GM21723 (cell line): ENCODE data around the gene ARAP1.

Experiments
- ATAC-seq: cut with Tn5 transposase; IDR thresholded peaks from one replicate; pipeline ENCODE4 v1.9.1; 2021; ENCODE audit warnings: mild to moderate bottlenecking, moderate library complexity; ENCODE audit not compliant: unreplicated experiment

The ARAP1 gene

GRCh38 chr11:72780296-72781062, 28.3 kb upstream of the ARAP1 start:
- no peak for ATAC-seq

GRCh38 chr11:72779495-72780128, 27.4 kb upstream of the ARAP1 start:
- ATAC-seq, result no peak

GRCh38 chr11:72778535-72779494, 26.6 kb upstream of the ARAP1 start:
- ATAC-seq, result no peak

GRCh38 chr11:72777755-72778278, 25.6 kb upstream of the ARAP1 start:
- ATAC-seq, result no peak

GRCh38 chr11:72776844-72777754, 24.9 kb upstream of the ARAP1 start:
- no peak for ATAC-seq

- no peak for ATAC-seq
These were observed 24.1 kb upstream of the ARAP1 start for GRCh38 chr11:72776117-72776843.

GRCh38 chr11:72775288-72776110, 23.3 kb upstream of the ARAP1 start:
- ATAC-seq, result no peak

GRCh38 chr11:72774499-72774898, 22.3 kb upstream of the ARAP1 start:
- no peak for ATAC-seq

GRCh38 chr11:72773696-72774095, 21.5 kb upstream of the ARAP1 start:
- no peak for ATAC-seq

- ATAC-seq, result no peak
These were observed 21.1 kb upstream of the ARAP1 start for GRCh38 chr11:72773291-72773690.

- no peak for ATAC-seq
These were observed 19.9 kb upstream of the ARAP1 start for GRCh38 chr11:72772059-72772458.

DNA sequence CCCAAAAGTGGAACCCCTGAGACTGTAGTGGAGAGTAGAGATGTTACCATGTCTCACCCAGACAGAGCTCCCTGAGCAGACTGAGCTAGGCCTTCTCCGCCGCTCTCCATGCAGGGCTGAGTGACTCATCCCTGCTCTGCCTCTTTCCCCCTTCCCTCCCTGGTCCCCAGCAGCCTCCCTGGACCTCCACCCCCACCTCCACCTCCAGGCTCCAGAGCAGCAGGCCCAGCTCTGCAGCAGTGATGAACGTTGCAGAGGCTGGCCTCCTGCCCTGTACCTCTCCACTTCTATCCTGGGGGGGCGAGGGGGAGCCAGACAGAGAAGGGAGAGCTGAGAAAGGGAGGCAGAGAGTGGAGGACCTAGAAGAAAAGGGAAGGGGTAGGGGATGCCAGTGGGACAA, 19.3 kb upstream of the ARAP1 start:
- ATAC-seq, result no peak

GRCh38 chr11:72770799-72771198, 18.6 kb upstream of the ARAP1 start:
- ATAC-seq, result no peak

- no peak for ATAC-seq
These were observed 17.5 kb upstream of the ARAP1 start for GRCh38 chr11:72769680-72770079.

- ATAC-seq, result no peak
These were observed 16.4 kb upstream of the ARAP1 start for GRCh38 chr11:72768581-72768980.

DNA sequence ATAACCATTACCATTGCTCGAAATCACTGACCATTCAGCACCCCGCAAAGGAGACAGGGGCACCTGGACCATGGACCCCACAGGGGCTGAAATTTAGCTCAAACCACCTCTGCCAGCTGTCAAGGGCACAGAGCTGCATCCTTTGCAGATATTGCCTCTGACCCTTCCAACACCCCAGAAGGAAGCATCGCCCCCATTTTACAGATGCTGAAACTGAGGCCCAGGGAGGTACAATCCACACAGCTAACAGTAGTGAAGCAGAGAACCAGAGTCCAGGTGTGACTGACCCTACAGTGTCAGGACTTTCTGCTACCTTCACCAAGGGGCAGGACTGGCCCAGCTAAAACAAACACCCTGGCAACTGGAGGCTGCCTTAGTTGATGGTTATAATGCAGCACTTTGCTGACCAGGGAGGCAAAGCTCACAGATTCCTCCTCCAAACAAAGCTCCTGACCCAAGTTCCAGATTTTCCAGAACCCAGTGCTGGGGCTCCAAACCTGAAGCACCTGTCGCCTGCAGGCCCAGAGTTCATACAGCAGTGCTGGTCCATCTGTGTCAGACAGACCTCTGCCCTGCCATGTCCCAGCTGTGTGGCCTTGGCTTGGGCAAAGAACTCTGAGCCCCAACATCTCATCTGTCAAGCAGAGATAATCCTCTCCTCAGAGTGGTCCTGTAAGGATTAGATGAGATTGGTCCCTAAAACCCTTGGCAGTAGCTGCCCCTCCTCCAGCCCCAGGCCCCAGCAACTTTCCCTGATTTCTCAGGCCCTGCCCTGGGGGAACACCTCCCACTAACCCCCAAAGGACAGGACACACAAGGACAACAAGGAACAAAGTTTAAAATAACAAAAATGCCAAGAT, 15.2 kb upstream of the ARAP1 start:
- ATAC-seq, result no peak

DNA sequence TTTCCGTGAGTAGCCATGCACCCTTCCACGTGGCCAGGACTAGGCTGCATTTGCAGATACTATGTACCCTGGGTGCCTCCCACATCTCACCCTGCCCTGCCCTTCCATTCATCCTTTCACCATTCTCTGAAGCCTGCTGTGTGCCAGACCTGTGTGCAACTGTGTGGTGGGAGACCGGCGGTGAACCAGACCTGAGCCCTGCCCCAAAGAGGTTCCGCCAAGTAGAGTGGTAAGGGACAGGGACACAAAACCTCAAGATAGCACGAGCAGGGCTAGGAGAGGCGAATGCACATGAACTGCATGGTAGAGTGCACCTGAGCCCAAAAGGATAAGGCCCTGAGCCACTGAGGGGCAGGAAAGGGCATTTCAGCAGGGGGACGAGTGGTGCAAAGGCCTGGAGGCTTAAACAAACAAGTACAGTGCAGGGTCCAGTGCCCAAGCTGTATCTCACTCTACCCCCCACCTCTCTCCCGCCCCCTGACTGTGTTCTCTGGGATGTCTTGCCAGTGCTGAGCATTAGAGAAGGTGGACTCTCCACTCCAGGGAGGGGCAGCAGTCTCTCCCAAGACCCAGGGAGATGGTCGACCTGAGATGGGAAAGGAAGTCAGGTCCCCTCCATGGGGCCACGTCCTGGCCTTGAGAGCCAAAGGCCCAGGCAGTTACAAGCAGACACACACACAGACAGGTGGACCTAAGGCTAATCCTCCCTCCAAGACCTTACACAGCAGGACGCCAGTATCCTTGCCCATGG, 14.1 kb upstream of the ARAP1 start:
- ATAC-seq, result no peak
